NCI-H2107 treated with DMSO at 0.1 percent for 48 hours (cell line): ENCODE measurements around the gene STX1B.
"Not testable (repeated sequence)": the region's sequence is repeated elsewhere in the genome, so short reads cannot be mapped to it uniquely, and the experiment has no call there.

Source experiments
- DNase-seq: peaks from one replicate; lab custom pipeline; 2025; ENCODE audit not compliant: unreplicated experiment; lab: John Stamatoyannopoulos, UW

The STX1B gene

DNA sequence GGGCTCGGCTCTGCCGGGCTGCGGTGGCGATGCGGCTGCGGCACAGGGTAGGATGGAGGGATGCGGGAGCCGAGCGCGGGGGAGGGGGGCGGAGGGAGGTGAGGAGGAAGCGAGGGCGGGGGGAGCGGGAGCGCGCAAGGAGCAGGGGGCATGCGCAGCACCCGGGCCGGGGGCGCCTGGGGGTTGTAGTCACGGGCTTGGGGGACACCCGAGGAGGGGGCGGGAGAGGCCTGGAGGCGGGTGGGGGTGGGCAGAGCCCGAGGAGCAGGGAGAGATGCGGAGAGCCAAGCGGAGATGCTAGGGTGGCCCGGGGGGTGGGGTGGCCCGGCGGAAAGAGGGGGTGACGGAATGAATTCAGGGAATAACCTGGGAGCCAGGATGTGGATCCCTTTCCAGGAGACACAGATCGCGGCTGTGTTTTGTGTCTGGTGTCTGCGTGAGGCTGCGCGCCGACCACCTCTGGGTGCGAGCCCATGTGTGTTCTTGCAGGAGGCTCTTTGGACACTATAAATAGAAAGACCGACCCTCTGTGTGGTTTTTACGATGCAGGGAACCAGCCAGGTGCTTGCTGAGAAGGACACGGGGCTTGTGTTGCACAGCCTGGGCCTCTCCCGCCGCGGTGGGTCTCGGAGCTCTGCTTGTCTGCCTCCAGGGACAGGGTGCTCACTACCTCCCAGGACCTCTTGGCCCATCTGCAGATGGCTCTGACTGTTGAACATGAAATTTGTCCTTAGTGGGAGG is at the start of gene STX1B:
Gene STX1B (minus strand): TSS at position 54 of the 741 bp plus-strand sequence. CDS start 242 bp downstream, outside the sequence.
- no peak for DNase-seq

DNA sequence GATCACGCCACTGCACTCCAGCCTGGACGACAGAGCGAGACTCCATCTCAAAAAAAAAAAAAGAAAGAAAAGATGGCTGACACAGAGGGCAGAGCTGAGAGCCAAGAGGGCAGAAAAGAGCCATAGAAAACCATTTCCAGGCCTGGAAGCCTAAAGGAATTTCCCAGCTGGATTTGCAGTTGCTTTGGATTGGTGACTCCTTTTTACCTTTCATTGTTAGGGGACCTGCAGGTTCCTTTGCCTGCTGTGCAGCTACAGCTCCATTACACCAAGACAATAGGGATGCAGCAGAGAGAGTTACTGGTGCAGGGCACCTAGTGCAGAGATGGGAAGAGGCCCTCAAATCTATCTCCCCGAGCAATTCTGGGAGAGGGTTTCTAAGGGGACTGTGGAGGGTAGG is 45.2 kb upstream of the STX1B start:
- DNase-seq: no peak

DNA sequence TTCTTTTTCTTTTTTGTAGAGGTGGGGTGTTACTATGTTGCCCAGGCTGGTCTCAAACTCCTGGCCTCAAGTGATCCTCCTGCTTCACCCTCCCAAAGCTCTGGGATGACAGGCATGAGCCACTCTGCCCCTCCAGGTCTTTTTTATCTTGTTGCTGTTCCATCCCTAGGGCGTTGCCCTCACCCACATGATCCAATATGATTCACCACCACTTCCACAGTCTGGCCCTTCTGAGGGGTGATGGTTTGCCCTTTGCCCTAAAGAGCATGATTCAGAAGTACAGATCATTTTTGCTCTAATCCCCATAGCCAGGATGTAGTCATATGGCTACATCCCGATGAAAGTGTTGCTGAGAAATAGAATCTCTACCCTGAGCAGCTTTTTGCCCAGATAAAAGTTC is 41.7 kb upstream of the STX1B start:
- DNase-seq: no peak

DNA sequence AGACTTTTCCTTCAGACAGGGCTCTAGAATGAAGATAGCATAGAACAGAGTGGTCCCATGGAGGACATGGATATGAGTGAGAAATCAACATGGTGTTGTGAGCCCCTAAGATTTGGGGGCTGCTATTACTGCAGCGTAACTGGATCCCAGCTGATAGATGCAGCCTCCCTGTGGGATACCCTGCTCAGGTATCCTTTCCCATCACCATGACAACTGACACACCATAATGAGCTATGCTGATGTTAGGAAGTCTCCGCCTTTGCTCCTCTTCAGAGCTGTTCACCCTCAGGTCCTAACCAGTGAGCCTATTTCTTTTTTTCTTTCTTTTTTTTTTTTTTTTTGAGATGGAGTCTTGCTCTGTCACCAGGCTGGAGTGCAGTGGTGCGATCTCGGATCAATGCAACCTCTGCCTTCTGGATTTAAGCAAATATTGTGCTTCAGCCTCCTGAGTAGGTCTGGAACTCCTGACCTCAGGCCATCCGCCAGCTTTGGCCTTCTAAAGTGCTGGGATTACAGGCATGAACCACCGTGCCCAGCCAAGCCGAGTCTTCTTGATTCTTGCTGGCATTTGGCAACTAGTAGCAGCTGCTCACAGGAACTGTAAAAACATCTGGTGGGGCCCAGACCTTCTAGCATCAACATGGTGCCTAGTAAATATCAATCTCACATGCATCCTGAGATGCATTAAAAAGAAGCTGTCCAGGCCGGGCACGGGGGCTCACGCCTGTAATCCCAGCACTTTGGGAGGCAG is 40.0 kb upstream of the STX1B start:
- no peak for DNase-seq

DNA sequence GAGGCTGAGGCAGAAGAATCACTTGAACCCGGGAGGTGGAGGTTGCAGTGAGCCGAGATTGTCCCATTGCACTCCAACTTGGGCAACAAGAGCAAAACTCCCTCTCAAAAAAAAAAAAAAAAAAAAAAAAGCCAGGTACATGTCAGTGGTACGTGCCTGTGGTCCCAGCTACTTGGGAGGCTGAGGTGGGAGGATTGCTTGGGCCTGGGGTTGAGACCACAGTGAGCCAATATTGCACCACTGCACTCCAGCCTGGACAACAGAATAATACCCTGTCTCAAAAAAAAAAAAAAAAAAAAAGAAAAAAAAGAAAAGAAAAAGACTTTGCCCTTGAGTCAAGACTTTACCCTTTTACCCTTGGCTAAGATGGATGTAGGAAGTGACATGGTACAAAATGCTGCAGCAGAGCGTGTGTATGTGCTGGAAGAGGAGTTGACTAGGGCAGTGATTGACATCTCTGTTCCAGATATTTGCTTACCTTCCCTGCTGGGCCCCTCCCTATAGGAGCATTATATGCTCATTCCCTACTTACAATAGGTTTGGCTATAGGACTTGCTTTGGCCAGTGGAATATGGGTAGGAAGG is 33.6 kb upstream of the STX1B start:
- no peak for DNase-seq

DNA sequence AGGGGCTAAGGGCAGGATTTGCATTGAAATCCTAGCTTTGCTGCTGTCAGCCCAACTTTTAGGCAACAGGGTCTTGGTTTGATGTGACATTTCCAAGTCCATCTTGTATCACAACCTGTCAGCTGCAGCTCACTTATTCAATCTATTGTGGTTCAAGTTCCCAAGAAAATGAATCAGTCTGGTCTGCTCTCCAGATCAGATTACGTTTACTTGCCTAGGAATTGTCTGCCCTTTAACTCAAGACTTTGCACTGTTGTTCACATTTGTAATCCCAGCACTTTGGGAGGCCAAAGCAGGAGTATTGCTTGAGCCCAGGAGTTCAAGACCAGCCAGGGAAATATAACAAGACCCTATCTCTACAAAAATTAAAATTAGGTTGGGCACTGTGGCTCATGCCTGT is 32.9 kb upstream of the STX1B start:
- no peak for DNase-seq

DNA sequence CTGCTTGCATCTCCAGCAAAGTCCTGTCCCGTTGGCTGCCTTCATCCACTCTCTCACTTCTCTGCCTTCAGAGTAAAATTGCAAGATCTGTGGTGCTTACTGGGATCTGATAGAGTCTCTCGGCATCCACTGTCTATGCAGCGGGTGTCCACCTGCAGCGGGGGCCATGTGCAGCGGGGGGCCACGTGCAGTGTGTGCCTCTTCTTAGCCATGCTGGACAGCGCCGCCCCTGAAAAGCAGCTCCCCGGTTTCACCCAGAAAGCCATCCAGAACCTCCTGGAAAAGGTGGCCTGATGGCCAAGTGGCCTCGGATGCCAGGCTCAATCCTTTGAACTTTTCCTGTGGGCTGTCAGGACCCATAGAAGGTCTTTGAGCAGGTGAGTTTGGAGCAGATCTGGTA is 32.4 kb upstream of the STX1B start:
- DNase-seq: no peak

DNA sequence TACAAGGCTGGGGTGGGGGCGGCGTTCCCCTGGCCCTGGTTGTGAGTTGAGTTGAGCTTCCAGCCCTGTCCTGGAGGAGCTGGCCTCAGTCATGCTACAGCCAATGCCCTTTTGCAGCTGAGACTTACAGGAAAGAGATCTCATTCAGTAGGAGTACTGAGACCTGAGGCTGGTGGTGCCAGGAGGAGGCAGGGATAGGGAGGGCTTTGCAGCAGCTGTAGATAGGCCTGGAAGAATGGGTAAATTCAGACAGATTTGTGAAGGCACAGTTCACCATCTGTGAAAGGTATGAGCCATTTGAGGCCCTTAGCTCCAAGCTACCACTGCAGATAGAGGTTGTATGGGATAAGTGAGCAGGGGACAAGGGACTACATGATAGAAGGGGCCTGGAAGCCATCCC is 28.6 kb upstream of the STX1B start:
- no peak for DNase-seq

DNA sequence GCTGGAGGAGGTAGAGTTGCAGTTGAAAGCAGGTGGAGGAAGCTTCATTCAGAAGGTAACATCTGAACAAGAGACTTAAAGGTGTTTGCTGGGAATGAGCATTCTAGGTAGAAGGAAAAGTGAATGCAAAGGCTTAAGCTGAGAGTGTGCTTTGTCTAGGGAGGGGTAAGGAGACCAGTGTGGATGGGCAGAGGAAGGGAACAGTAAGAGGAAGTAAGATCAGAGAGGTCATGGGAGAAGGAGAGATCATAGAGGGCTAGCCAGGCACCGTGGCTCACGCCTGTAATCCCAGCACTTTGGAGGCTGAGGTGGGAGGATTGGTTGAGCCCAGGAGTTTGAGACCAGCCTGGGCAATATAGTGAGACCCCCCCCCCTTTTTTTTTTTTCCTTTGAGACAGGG is 26.3 kb upstream of the STX1B start:
- no peak for DNase-seq

DNA sequence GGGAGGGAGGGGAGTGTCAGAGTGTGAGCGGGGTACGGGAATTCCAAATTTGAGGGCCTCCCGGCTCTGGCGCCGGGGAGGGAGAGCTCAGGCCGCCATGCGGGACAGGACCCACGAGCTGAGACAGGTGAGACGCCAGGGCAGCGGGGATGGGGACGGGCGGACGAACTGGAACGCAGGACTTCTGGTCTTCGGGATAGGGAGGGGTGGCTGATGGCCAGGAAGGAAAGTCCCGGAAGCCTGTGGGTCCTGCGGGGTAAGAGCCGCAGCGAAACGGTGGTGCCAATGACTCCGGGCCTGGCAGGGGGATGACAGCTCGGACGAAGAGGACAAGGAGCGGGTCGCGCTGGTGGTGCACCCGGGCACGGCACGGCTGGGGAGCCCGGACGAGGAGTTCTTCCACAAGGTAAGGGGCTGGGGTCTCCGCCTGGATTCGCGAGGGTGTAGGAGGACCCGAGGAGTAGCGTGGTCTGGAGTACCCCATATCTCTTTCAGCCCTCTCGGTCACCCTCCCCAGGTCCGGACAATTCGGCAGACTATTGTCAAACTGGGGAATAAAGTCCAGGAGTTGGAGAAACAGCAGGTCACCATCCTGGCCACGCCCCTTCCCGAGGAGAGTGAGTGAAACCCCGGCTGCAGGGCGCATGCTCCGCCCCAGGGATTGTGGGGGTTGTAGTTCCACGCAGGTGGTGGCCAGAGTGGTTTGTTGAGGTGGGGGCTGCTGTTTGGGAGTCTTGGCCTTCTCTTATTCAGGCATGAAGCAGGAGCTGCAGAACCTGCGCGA is 23.5 kb upstream of the STX1B start:
- peak; percentile 24 for DNase-seq

DNA sequence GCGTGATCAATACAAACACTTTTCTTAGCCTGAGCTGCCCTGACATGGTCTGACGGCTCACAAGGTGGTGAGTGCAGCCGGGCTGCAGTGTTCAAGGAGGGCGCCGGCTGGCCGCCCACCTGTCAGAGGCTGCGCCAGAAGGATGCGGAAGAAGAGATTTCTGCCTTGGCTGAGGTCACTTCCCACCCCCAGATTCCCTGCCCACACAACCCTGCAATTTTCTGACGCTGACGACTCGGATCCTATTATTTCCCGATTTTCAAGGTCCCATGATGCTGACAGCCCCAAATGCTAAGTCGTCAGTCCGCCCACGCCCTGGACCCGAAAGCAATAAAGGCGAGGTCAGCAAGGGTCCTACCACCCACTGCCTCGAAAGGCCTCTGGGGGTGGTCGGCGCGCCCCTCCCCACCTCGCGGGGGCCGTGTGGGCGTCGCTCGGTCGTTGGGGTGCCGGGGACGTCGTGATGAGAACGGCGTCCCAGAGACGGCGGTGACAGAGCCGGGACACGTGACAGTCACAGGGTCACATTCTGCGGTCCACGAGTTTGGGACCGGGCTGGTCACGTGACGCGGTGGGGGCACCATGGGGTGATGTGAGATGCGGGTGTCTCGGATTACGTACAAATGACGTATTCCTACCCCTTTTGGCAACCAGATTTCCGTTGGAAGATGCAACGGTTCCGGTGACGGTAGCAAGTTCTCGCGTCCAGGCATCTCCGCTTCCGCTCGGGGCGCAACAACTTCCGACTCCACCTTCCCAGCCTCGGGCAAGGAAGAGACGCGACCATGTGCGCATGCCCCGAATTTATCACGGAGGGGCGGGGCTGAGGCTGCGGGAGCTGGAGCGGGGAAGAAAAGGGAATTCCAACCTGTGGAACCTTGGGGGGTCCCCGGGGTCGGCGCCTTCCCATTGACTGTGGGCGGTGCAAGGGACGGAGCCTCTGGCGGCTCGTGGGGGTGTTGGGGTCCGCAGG is 22.6 kb upstream of the STX1B start, which contains the start of gene STX4:
Gene STX4 (plus strand): TSS at position 823 of the 973 bp plus-strand sequence. CDS start 248 bp downstream, outside the sequence.
- peak; percentile 77 for DNase-seq

DNA sequence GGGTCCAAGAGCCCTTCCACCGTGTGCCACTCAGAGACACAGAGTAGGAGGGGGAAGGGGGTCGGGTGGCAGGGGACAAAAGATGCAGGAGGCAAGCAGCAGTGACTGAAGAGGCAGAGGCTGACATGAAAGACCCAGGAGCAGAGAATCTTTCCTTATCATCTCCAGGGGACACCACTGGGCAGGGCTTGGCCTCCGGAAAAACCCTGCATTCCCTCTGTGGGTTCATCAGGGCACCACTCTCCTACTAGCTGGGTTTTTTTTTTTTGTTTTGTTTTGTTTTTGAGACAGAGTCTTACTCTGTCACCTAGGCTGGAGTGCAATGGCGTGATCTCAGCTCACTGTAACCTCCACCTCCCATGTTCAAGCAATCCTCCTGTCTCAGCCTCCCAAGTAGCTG is 20.8 kb upstream of the STX1B start:
- no peak for DNase-seq

DNA sequence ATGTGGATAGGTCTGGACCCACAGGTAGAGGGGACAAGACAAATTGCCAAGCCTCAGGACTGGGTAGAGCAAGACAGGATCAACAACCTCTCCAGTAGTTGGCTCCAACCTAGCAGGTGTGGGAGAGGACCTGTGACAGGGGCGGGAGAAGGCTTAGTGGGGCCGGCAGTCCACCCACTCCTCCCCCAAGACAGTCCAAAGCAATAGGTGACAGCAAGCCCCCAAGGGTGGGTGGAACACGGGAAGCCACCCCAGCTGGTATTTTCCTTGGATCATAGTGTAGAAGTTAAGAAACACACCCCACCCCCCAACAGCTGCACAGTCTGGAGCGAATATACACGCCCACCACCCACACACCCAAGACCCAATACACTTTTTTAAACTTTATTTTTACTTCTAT is 18.8 kb upstream of the STX1B start:
- DNase-seq: no peak

DNA sequence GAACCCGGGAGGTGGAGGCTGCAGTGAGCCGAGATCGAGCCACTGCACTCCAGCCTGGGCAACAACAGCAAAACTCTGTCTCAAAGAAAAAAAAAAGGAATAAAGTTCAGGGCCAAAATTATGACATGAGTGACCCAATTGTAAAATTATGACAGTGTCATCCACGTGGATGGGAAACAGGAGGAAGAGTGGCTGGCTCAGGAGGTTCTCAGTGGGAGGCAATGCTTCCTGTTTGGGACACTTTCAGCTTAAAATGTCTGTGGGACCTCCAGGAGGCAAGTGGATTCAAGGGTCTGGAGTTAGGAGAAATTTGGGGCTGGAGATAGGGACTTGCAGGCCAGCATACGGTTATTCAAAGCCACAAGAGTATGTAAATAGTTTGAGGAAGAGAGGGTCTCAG is 14.9 kb upstream of the STX1B start:
- no peak for DNase-seq

DNA sequence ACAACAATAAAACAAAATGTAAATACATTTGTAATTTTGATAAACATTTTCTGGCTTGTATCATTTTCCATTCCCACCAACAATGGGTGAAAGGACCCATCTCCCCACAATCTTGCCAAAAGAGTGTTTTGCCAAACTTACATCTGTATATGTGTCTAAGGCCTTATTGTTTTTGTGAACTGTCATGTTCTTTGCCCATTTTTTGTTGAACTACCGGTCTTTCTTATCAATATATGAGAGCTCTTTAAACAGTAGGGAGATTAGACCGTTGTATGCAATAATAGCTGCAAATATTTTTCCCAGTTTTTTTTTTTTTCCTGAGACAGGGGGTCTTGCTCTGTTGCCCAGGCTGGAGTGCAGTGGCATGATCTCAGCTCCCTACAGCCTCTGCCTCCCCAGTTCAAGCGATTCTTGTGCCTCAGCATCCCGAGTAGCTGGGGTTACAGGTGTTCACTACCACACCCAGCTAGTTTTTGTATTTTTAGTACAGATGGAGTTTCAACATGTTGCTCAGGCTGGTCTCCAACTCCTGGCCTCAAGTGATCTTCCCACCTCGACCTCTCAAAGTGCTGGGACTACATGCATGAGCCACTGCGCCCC is 13.3 kb upstream of the STX1B start:
- no peak for DNase-seq

DNA sequence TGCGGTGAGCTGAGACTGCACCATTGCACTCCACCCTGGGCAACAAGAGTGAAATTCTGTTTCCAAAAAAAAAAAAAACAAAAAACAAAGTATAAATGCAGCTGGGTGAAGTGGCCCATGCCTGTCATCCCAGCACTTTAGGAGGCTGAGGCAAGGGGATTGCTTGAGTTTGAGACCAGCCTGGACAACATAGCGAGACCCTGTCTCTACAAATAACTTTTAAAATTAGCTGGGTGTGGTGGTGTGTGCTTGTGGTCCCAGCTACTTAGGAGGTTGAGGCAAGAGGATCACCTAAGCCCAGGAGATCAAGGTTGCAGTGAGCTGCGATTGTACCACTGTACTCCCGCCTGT is 12.8 kb upstream of the STX1B start:
- no peak for DNase-seq

DNA sequence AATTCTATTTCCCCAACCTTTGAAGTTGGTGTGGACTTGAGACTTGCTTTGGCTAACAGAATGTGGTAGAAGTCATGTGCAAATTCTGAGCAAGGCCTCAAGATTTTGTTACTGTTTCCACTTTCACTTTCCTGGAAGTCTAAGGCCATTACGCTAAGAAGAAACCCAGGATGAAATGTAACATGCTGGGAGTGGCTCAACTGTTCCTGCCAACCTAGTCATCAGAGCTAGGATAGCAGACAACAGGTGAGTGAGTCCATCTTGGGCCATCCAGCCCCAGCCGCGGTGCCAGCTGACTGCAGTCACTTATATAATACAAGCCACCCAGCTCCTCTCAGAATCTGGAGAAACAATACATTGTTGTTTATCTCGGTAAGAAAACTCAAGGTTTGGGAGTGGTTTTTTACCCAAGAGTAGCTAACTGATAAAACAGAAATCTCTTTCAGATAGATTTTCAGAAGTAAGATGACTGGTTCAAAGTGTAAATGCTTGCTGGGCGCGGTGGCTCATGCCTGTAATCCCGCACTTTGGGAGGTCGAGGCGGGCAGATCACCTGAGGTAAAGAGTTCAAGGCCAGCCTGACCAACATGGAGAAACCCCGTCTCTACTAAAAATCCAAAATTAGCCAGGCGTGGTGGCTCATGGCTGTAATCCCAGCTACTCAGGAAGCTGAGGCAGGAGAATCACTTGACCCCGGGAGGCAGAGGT is 12.3 kb upstream of the STX1B start:
- no peak for DNase-seq

DNA sequence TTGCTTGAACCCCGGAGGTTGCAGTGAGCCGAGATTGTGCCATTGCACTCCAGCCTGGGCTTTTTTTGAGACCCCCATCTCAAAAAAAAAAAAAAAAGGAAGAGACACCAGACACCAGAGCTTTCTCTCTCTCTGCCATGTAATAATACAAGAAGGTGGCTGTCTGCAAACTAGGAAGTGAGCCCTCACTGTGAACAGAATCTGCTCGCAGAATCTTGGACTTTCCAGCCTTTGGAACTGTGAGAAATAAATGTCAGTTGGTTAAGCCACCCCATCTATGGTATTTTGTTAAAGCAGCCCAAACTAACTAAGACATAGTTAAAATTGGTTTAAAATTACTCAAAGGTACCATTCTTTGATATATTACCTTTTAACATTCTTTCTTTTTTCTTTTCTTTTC is 10.1 kb upstream of the STX1B start:
- DNase-seq: no peak

DNA sequence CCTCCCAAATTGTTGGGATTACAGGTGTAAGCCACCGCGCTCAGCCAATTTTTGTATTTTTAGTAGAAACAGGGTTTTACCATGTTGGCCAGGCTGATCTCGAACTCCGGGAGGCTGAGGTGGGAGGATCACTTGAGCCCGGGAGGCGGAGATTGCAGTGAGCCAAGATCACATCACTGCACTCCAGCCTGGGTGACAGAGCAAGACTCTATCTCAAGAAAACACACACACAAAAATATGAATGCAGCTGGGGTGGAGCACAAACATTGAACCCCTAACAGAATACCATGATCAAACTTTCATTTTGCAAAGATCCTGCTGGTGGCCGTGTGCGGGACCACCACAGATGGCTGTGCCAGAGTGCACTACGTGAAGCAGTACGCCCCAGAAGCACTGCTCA is 7.3 kb upstream of the STX1B start:
- not testable (repeated sequence) for DNase-seq
